Activated naive CD4-positive, alpha-beta T cell (primary cell): ENCODE measurements around the gene PIP4K2A.
"Not testable (repeated sequence)": the region's sequence is repeated elsewhere in the genome, so short reads cannot be mapped to it uniquely, and the experiment has no call there.

ENCODE experiments used
- DNase-seq, 4 experiments: peaks; one replicate each; lab custom pipeline; 2025; lab: John Stamatoyannopoulos, UW

Gene PIP4K2A

DNA sequence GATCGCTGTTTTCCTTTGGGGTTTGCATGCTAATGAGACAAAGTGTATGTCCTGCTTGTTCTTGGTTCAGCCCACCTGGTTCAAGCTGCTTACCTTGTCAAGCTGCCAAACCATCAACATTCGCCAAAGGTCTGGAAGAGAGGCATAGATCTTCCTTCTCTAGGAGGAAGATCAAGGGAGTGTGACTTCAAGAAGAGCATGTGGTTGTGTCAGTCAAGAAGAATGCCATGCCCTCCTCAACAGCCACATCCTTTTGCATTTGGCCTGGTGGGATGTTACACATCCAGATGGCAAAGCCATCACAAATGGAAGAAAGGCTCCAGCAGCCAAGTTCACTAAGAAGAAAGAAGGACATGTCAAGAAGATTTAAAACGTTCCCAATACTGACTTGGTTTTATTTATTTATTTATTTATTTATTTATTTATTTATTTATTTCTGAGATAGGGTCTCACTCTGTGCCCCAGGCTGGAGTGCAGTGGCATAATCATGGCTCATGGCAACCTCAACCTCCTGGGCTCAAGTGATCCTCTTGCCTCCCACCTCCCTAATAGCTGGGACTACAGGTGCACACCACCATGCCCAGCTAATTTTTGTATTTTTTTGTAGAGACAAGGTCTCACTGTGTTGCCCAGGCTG, 5.1 kb upstream of the PIP4K2A start:
- DNase-seq = no peak

DNA sequence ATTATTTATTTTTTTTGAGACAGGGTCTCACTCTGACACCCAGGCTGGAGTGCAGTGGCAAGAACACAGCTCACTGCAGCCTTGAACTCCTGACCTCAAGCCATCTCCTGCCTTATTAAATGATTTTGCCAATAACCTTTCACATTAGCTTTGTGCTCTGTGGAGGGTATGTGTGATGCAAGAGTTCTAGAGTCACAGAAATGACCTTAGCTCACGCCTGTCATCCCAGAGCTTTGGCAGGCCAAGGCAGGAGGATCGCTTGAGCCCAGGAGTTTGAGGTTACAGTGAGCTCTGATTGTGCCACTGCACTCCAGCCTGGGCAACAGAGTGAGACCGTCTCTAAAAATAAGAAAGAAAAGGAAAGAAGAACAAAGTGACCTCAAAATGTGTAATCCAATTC, 4.3 kb upstream of the PIP4K2A start:
- not testable (repeated sequence) for DNase-seq

DNA sequence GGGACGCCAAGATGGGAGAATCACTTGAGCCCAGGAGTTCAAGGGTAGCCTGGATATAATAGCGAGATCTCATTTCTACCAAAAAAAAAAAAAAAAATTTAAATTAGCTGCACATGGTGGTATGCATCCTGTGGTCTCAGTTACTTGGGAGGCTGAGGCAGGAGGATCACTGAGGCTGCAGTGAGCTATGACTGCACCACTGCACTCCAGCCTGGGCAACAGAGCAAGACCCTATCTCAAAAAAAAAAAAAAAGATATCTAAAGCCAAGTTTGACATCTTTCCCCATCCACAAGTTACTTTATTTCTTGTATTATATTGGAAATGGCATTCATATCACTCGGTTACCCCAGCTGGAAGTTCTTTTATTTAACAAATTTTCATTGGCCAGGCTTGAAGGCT, 3.4 kb upstream of the PIP4K2A start:
- no peak for DNase-seq

DNA sequence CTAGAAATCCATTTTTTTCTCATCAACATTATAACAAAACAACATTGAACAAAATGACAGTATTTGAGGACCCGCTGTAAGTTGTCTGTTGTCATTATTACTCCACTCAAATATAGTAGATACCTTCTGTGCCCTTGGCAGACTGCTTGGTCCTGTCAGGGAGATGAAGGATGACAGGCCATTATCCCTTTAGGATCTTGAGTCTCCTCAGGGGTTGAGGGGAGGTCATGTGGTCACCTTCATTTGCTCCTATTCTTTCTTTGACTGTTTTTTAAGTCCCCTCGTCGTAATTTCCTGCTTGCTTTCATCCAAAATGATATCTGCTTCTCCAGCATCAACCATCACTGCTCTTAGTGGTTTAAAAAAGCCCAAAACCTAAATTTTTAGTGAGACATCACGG, 2.6 kb upstream of the PIP4K2A start:
- DNase-seq = no peak

DNA sequence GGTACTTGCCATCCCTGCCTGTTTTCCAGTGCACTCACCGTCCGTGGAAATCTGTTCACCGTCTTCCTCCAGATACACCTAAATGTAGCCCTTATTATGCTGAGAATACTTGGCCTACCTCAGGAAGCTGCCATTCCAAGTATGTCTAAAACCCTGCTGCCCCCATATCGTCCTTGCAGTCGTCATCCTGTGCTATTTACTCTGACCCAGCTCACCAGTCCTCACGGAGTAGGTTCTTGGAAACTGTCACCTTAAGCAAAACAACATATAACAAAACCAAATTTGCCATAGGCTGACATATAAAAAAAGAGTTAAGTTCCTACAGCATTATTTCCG, 880 bp upstream of the PIP4K2A start:
- no peak for DNase-seq

DNA sequence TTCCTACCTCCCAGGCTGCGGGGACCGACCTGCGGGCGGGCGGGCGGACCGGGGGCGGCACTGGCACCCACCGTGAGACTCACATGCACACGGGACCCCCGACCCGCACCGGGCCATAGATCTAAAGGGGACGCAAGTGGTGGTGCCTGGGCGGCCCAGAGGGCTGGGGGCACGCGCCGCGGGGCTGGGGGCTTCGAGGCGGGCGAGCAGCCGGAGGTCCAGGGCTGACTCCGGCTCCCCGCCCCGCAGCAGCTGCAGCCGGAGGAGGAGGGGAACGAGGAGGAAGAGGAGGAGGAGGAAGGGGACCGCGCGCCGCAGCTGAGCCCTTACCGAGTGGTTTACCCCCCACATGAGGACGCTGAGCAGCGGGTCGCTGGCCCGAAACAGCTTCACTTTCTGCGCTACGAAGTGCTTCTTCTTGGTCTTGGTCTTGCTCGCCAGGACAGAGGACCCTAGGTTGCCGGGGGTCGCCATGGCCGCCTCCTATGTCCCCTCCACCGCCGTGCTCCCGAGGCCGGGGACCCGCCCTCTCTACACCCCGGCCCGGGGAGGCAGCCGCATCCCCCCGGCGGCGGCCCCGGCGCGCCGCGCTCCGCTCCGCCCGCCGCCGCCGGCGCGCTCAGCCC, 412 bp downstream of the PIP4K2A start:
- peak in 2 of 4 experiments; percentile 18 to 39 for DNase-seq

DNA sequence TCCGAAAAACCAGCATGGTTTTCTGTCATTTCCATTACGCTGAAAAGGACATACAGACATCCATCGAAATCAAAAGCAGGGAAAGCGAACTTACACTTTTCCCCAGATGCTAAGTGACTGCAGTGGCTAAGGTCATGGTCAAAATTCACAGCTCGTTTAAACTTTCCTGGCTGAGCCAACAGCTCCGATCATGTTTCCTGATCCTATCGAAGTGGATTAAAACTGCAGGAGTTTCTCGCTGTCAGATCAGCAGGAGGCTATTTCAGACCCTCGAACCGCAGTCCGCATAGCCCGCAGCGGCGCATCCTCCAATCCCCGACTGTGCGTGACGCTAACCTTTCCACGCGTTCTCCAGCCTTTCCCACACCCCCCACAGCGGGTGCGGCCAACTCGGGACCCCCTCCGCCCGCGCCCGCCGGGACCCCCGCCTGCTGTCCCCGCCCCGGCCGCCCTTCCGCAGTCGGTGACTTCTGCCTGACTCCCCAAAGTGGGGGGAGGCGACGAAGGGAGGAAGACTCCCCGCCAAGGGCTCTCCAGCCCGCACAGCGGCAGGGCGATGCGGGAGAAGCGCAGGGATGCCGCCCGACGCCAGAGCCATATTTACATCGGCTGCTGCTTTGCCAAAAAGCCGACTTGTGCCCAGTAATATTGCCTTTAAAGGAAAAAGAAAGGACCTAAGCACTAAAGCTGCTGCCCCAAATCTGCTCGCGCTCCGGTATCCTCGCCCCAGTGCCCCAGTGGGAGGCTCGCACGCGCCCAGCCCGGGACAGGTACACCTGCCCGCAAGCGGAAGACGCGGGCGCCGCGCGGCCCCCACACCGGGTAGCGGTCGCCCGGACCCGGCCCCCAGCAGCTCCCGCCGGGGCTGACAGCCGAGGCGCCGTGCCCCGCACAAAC, 1.2 kb downstream of the PIP4K2A start:
- peak in 2 of 4 experiments; percentile 7 to 32 for DNase-seq

DNA sequence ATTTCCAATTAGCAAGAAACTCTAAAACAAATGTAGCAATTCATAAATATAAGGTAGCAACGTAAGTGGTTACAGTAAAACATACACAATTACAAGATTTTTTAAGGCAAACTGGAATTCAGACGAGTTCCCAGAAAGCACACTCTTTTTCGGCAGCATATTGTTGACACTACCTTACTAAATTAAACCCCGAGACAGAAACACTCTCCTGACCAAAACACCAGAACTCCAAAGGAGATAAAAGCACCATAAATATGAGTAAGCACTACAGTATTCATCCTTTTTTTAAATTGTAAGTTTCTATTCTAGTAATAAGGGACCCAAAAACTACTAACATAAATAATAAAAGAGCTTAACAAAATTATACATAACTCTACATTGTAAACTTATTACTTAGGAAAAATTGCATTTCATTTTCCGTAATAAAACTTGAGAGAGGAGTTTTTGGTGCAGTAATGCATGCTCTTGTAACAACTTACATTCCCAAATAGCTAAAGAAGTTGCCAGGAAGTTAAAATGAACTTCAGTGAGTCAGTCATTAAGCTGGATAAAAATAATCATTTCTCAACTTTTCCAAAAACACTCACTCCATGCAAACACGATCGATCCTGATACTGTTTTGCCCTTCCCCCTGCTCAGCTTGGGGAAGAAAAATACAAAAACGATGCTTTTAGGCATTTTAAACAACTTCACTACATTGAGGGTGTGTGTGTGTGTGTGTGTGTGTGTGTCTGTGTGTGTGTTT, 2.0 kb downstream of the PIP4K2A start:
- DNase-seq = no peak

DNA sequence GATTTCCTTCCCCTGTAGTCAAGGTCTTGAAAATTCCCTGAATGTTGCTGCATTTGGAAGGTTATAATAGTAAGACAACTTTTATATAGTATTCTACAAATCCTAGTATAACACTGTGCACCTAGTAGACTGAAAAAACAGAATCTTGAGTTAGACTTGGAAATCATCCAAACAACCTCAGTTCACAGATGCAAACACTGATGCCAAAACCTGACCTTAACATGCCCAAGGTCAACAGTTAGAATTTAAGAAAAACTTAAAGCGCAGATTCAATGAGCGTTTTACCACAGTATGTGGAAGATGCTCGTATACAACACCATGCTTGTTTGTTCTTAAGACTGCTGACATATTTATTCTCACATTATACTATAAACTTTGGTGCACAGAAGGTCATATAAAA, 3.0 kb downstream of the PIP4K2A start:
- DNase-seq = no peak

DNA sequence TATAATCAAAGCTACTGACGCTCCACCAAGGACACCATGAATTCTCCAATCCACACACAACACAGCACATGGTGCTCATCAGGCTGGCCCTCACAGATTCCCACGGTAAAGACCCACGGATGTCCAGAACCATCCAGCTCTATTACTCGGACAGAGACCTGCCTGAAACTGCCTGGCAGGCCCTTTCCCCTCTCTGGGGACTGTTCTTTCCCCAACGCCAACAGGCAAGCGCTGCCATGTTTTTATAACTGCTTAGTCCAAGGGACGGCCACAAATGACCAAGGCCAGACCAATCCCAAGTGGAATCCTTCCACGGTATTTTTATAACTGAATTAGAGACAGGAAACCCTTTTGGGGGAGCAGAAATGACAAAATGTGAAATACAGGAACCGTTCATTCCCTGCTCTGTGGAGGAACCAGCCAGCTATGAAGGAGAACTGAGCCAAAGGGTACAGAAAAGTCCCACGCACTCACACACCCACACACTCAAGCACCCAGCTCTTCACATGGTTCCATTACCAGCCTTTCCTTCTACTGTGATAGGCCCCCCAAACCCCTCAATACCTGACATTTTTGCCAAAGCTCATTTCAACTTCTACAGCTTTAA, 4.1 kb downstream of the PIP4K2A start:
- no peak for DNase-seq

DNA sequence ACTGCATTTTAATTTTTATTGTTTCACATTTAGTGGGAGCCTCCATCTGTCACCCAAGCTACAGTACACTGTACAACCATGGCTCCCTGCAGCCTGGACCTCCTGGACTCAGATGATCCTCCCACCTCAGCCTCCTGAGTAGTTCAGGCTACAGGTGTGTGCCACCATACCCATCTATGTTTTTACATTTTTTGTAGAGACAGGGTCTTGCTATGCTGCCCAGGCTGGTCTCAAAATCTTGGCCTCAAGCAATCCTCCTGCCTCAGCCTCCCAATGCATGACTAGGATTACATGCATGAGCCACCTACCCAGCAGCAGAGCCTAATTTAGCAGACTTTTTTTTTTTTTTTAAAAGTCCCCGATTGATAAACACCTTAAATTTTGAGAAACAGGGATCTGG, 5.6 kb downstream of the PIP4K2A start:
- DNase-seq = no peak

DNA sequence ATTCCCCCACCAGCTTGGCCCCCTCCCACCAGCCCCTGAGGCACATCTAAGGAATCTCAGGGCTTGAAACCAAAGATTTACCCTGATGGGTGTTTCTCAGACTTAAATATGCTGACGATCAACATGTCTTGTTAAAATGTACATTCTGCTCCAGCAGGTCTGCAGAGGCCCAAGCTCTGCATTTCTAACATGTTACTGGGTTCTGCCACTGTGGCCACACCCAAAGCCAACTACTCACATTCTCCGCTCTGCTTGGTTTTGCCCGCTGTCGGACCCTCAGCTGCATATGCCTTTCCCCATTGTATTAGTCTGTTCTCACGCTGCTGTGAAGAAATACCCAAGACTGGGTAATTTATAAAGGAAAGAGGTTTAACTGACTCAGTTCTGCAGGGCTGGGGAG, 8.9 kb downstream of the PIP4K2A start:
- DNase-seq = no peak

DNA sequence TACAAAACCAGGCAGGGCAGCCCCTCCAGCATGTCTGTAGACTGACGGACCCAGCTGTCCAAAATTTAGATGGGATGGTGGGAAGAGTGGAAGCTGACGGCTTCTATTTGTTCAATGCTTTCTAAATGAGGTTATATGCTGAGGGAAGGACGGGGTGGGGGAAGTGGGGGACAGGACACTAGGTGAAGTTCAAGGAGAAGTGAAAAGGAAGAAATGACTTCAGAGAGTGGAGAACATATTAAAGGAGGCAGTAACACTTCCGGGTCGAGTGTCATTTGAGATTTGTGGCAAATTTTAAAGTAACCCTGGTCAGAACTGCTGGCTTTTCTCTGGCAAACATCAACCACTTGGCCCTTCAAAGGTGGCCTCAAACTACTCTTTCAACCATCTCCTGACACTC, 9.4 kb downstream of the PIP4K2A start:
- no peak for DNase-seq

DNA sequence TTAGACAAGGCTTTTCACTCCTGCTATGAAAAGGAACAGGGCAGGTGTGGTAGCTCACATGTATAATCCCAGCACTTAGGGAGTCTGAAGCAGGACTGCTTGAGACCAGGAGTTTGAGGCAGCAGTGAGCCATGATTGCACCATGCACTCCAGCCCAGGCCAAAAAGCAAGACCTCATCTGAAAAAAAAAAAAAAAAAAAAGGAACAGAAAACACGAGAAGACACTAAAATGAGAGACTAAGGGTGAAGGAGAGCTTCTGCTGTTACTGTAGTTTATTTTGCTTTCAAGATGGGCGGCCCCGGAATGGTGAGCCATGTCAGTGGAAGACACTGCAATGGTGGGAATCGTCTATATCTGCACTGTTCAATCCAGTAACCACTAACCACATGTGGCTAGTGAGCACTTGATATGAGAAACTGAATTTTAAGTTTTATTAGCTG, 9.9 kb downstream of the PIP4K2A start:
- no peak for DNase-seq

DNA sequence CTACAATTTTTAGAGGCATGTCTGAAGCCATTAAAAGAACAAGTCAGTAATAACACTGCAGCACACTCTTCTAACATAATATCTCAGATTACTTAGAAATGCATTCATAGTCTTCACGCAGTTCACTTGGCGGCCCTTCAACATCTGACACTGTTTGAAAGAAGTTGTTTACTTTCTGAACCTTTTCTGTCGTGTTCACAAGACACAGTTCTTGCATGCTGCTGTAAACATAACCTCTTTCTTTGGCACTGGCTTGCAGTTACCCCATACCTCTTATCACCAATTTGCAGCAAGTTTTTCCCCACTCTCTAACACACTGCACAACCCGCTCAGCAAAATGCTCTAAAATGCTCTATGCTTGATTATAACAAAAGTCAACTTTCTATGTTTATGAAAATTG, 12.0 kb downstream of the PIP4K2A start:
- no peak for DNase-seq

DNA sequence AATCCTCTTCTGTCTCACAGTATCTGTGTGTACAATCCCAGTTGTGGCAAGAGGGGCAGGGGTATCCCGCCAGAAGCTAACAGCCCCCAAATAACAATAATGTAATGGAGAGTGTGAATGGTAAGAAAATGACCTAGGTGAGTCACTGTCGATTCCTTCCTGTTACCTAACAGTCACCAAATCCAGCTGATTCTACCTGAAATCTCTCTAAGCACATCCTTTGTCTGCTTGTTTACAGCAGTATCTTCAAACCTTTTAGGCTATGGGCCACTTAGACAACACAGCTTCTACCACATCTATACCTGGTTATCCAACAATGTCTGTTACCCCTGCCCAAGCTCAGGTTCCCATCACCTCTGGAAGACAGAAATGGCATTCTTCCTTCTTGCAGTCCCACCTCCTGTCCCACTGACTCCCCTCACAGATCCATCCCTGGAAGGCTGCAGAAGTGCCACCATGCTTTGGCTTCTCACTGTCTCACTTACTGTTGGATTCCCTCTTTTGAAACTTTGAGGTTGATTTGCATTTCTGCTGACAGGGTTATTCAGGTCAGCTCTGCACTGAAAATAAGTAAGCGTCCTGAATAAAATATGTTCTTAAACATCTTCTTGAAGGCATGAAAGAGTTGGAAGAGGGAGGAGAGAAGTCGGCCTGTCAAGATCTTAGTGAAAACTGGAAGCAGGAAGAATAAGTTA, 13.1 kb downstream of the PIP4K2A start:
- DNase-seq = no peak

DNA sequence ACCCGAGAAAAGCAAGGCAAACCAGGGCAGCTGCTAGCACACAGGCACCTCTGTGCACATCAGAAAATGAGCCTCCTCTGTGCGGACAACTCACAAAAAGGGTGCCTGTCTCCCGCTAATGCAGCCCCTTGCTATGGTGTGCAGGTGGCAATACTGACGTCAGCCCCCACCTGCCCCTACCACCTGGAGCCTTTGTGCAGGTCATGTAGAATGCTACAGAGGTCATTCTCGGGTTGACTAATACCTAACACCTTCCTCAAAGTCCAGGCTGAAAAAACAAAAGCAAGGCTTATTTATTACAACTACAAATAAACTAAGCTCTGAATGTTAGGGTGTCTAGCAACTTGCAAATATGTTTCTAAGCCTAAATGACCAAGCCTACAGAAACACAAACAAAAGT, 13.9 kb downstream of the PIP4K2A start:
- DNase-seq = no peak

DNA sequence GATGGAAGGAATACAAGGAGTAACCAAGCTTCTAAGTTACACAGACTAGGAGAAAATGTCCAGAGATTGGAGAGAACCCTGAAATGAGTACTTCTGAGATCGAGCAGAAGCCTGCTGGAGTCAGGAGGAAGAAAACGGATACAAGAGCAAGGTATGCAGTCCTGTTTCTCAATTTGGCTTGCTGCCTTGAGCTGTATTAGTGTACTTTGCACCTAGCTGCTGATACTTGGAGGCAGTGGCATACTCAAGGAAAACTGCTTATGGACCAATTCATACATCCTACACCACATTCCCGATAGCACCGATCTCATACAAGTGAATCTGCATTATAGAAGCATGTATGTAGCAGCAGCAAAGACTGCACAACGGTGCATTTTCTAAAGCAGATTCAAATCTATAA, 14.4 kb downstream of the PIP4K2A start:
- no peak for DNase-seq

DNA sequence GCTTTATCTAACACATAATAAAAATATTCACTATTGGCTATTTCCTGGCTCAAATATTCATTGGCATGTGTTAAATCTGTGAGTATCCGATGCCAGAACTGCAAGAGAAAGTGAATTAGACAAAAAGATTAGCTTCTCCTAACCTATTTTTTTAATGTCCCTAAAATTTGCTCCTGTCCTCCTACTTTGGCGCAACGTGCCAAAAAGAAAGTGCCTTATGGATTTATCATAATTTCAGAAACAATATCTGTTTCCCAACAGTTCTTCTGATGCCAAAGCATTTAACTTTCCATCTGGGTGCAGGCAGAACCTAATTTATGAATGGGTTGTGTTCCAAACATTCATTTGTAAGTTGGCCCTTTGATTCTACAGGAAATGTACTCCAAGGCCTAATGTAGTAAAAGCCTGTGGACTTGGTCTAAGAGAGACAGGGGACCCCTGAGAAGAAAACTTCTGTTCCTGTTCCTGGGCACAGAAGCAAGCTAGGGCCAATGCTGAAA, 15.4 kb downstream of the PIP4K2A start:
- DNase-seq = no peak

DNA sequence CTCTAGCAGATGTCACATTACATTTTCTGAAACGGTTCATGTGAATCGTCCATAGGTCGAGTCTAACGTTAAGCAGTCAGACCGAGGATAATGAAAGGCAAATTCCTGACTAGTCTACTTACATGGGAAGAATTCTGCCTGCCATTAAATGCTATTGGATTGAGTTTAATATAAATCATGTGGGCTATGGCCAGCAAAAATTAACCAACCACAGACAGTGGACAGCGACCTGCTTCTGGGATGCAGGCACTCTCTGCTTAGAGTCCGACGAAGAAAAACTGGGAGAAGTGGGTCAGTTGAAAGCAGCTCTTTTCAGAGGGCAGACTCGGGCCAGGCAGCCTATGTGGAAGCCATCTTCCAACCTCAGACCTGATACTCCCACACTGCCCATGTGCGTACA, 16.6 kb downstream of the PIP4K2A start:
- DNase-seq = no peak

DNA sequence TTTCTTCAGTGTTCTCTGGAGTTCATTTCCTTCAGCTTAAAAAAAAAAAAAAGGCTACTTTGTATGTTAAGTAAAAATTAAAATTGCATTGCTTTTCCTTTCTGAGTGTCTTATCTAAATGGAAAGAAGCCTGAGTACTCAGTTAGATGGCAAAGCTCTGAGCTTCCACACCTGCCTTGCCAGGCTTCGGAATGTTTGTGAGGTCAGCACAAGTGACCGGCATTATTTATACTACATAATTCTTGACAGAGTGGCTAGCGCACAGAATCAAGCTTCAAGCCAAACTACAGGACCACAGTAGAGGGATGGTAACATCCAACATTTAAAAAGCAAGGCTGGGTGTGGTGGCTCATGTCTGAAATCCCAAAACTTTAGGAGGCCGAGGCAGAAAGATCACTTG, 17.3 kb downstream of the PIP4K2A start:
- DNase-seq = no peak
